A549 treated with ZK216348 at 1 μM for 4 hours (cell line): ENCODE data around the gene OR4S1. TPM values are rescaled to one million over a fixed set of nuclear protein-coding genes. Genes with fewer than 3 reads are reported as not detected.

Experiments
- total RNA-seq: library from RNA; stranded (reverse); fragments of 200-300 nt; extraction: Qiagen RNA extraction; gene quantifications from 5 replicates; pipeline ENCODE4 v1.2.3, GENCODE V29; 2022; ENCODE audit warnings: low read depth

The OR4S1 gene, protein sequence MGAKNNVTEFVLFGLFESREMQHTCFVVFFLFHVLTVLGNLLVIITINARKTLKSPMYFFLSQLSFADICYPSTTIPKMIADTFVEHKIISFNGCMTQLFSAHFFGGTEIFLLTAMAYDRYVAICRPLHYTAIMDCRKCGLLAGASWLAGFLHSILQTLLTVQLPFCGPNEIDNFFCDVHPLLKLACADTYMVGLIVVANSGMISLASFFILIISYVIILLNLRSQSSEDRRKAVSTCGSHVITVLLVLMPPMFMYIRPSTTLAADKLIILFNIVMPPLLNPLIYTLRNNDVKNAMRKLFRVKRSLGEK
- total RNA-seq, result not detected in 5 replicates

DNA sequence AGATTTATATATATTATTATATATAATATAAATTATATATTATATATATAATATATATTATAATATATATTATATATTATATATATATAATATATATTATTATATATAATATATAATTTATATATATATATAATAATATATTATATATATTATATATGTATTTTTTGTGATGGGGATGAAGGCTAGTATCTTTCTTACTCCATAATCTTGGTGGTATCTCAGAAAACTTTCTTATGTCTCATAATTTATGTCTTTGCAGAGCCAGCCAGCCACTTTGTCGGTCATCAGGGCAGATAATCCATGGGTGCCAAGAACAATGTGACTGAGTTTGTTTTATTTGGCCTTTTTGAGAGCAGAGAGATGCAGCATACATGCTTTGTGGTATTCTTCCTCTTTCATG is at the start of gene OR4S1:
Gene OR4S1, plus strand, starts transcription at position 301 of the 400 bp plus-strand sequence. Its CDS starts 0 bp downstream, at position 301.

DNA sequence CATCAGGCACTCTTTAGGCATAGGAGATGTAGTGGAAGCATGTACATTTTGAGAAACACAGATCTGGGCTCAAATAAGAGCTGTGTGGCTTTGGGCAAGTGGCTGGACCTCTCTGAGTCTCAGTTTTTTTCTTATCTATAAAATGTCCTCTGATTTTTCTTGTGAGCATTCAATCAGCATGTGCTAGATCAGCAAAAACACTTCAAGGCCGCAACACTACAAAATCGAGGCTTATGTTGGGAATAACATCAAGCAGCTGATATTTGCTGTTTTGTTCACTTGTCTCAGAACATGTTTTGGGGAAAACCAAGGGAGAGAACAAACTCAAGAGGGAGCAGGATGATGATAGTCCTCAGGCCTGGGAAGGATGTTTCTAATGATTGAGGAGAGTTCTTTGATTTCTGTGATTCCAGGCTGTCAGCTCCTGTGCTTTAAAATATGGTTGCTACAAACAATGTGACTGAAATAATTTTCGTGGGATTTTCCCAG is 42.6 kb upstream of the OR4S1 start, which contains the start of gene OR4X1:
Gene OR4X1, plus strand, starts transcription at position 439 of the 489 bp plus-strand sequence. Its CDS starts 0 bp downstream, at position 439.

DNA sequence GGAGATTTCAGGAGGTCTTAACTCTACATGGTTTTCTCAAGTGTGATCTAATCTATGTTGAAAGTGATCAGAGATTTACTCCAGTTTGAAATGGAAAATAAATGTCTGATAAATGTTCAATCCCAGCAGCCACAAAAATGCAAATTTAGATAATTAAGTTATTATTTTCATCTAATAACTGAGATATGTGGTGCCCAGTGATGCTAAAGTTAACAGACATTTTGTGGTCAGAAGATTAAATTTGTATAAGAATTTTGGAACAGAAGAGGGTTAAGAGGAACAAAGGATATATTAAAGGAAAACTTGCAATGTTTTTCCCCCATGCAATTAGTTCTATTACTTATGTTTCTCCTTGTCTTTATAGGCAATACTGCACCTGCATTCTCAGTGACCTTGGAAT is 18.6 kb downstream of the OR4S1 start, which contains the start of gene OR4C3:
Gene OR4C3, plus strand, starts transcription at position 301 of the 400 bp plus-strand sequence. CDS start 102 bp downstream, outside the sequence.

Other genes with a start within 250 kb of the OR4S1 start
- not detected in 5 replicates for gene OR4B1, start 89.4 kb upstream of the OR4S1 start, total RNA-seq
- not detected in 5 replicates for gene OR4X2, start 61.1 kb upstream of the OR4S1 start, total RNA-seq
- not detected in 5 replicates for gene OR4X1, start 42.4 kb upstream of the OR4S1 start, total RNA-seq
- gene OR4C3, start 18.7 kb downstream of the OR4S1 start, total RNA-seq, result not detected in 5 replicates
- not detected in 5 replicates for gene OR4C5, start 60.2 kb downstream of the OR4S1 start, total RNA-seq
- gene OR4A47, start 182.6 kb downstream of the OR4S1 start, total RNA-seq, result not detected in 5 replicates